Karpas-422 (cell line): ENCODE results near the gene MZT2B. TPM values are rescaled to one million over a fixed set of nuclear protein-coding genes. Genes with fewer than 3 reads are reported as not detected.
A peak's percentile ranks its signal among the peaks of the same experiment; 100 is the strongest.
"Not testable (repeated sequence)": the region's sequence is repeated elsewhere in the genome, so short reads cannot be mapped to it uniquely, and the experiment has no call there.

ENCODE experiments used
- DNase-seq: peaks from one replicate; pipeline ENCODE4 v3.0.0-alpha.2; 2015
- H2AFZ ChIP-seq: fragments of 200-600 bp; sonication (generic); 2 replicates; pipeline ENCODE4 v1.6.1; 2014; ENCODE audit warnings: antibody characterized with exemption, low read length, mixed read lengths
- H3K27ac ChIP-seq: fragments of 200-600 bp; sonication (generic); 2 replicates; pipeline ENCODE4 v1.5.1; 2014; ENCODE audit warnings: mild to moderate bottlenecking, low read length, moderate library complexity
- H3K27me3 ChIP-seq: fragments of 200-600 bp; sonication (generic); 2 replicates; pipeline ENCODE4 v1.6.1; 2014; ENCODE audit warnings: low read length, mixed read lengths
- H3K36me3 ChIP-seq: fragments of 200-600 bp; sonication (generic); 2 replicates; pipeline ENCODE4 v1.6.1; 2014; ENCODE audit warnings: low read length, mixed read lengths; ENCODE audit not compliant: insufficient read depth
- H3K4me1 ChIP-seq: fragments of 200-600 bp; sonication (generic); 2 replicates; pipeline ENCODE4 v1.6.1; 2014; ENCODE audit warnings: mild to moderate bottlenecking, low read length, mixed read lengths
- H3K4me2 ChIP-seq: fragments of 200-600 bp; sonication (generic); 2 replicates; pipeline ENCODE4 v1.6.1; 2014; ENCODE audit warnings: low read length, low read depth, mild to moderate bottlenecking; ENCODE audit not compliant: poor library complexity, severe bottlenecking
- H3K4me3 ChIP-seq: fragments of 200-600 bp; sonication (generic); 2 replicates; pipeline ENCODE4 v1.5.1; 2014; ENCODE audit warnings: mild to moderate bottlenecking, antibody characterized with exemption, low read length, mixed read lengths
- H3K79me2 ChIP-seq: fragments of 200-600 bp; sonication (generic); 2 replicates; pipeline ENCODE4 v1.6.1; 2014; ENCODE audit warnings: mild to moderate bottlenecking, low read length, mixed read lengths
- H3K9ac ChIP-seq: fragments of 200-600 bp; sonication (generic); 2 replicates; pipeline ENCODE4 v1.6.0; 2014; ENCODE audit warnings: low read length
- H3K9me2 ChIP-seq: fragments of 200-600 bp; sonication (generic), shearing (Covaris generic); replicated peaks from 2 replicates; pipeline ENCODE4 v1.6.0; 2014; ENCODE audit warnings: mild to moderate bottlenecking, low read length, moderate library complexity; ENCODE audit not compliant: insufficient read depth
- H3K9me3 ChIP-seq: fragments of 300-700, 200-600 bp; sonication (generic); 2 replicates; pipeline ENCODE4 v1.6.1; 2014; ENCODE audit warnings: low read length, mixed read lengths
- H4K20me1 ChIP-seq: fragments of 200-600 bp; sonication (generic); 2 replicates; pipeline ENCODE4 v1.6.1; 2014; ENCODE audit warnings: mild to moderate bottlenecking, antibody characterized with exemption, low read length, low read depth; ENCODE audit not compliant: insufficient read depth
- total RNA-seq: library from RNA; depleted of rRNA; stranded (reverse); fragments of >200 nt; shearing (Covaris generic); gene quantifications from 2 replicates; pipeline ENCODE4 v1.2.3, GENCODE V29; 2014; ENCODE audit warnings: low replicate concordance; rRNA removed

MZT2B gene, protein sequence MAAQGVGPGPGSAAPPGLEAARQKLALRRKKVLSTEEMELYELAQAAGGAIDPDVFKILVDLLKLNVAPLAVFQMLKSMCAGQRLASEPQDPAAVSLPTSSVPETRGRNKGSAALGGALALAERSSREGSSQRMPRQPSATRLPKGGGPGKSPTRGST
- total RNA-seq = 190 and 395 TPM in 2 replicates

DNA sequence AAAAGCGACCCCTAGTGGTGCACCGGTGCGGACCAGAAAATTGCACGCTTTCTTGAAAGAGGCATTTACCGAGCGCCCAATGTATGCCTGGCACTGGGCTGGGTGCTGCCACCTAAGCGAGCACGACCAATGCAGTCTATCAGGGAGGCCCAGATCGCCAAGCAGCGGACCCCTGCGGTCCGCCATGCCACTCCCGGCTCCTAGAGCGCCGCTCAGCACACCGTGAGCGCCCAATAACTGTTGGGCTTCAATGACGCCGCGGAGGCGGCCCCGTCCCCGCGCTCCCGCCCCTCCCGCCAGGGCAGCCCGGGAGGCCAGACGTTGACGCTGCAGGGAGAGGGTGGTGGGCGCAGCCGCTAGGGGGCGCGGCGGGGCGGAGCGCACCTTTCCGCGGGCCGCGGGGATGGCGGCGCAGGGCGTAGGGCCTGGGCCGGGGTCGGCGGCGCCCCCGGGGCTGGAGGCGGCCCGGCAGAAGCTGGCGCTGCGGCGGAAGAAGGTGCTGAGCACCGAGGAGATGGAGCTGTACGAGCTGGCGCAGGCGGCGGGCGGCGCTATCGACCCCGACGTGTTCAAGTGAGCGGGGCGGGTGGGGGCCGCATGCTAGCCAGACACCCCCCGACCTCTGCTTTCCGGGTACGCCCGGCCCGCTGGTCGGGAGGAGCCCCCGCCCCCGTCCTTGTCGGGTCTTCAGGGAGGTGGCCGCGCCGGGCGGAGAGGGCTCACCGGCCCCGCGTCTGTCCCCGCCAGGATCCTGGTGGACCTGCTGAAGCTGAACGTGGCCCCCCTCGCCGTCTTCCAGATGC is at the start of gene MZT2B:
Gene MZT2B (plus strand): TSS at position 383 of the 803 bp plus-strand sequence. CDS start 21 bp downstream, at position 404.
- DNase-seq = peak; percentile 97
- peak within 1 kb of the TSS; percentile 90 for H3K4me2 ChIP-seq
- 0 out of 2 replicates have a peak, but pooled peaks cover 12% of the 10 kb centered on the region for H4K20me1 ChIP-seq
- not testable (repeated sequence) for H3K9me2 ChIP-seq, H3K36me3 ChIP-seq, H3K9me3 ChIP-seq, H3K27me3 ChIP-seq
- peak within 1 kb of the TSS; percentile 77 for H3K27ac ChIP-seq
- H3K4me1 ChIP-seq = peaks cover 17% of the 10 kb centered on the region
- peak within 1 kb of the TSS; percentile 62; the same call in 1 of the 2 replicates for H2AFZ ChIP-seq
- peak within 1 kb of the TSS; percentile 93 for H3K9ac ChIP-seq
- peak within 1 kb of the TSS; percentile 99 for H3K4me3 ChIP-seq
- H3K79me2 ChIP-seq = peaks cover 59% of the 10 kb centered on the region

DNA sequence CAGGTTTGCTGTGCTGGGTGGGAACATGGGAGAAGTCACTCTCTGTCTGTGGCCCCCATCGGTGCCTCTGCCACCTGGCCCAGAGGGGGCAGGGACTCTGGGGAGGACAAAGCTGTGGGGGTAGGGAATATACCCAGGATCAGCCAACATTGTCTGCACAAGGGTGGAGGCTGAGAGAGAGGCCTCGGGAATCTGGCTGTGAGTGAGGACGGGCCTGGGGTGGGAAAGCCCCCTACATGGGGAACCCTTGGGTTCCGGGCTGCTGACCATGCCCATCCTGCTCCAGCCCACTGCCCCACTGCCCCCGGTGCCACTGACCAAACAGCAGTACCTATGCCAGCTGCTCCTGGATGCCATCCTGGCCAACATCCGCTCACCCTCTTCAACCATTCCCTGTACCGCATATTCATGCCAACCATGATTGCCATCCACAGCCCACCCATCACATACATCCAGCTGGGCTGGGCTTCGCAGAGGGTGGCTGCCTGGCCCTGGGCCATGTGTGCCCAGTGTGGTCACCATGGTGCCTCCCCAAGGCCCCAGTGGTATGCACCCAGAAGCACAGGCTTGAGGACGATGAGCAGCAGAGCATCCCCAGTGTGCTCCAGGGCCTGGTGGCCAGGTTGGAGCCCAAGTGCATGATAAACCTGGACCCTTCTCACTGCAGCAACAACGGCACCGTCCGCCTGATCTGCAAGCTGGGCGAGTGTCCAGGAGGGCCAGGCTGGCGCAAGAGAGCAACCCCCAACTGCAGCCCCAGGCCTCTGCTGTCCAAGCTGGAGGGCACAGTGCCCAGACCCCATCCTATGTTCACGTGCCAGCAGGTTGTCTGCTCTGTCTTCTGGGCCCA is 46.1 kb upstream of the MZT2B start:
- H3K9me2 ChIP-seq = no peaks in the 10 kb centered on the region
- H3K4me1 ChIP-seq = no peaks in the 10 kb centered on the region
- H3K27me3 ChIP-seq = no peaks in the 10 kb centered on the region
- H3K36me3 ChIP-seq = no peaks in the 10 kb centered on the region
- H3K79me2 ChIP-seq = no peaks in the 10 kb centered on the region
- H2AFZ ChIP-seq = no peak overlapping the region
- no peak for DNase-seq
- H3K27ac ChIP-seq = no peak overlapping the region
- H3K4me3 ChIP-seq = no peak overlapping the region
- no peaks in the 10 kb centered on the region for H3K9me3 ChIP-seq
- H4K20me1 ChIP-seq = no peaks in the 10 kb centered on the region
- no peak overlapping the region for H3K4me2 ChIP-seq
- H3K9ac ChIP-seq = no peak overlapping the region

DNA sequence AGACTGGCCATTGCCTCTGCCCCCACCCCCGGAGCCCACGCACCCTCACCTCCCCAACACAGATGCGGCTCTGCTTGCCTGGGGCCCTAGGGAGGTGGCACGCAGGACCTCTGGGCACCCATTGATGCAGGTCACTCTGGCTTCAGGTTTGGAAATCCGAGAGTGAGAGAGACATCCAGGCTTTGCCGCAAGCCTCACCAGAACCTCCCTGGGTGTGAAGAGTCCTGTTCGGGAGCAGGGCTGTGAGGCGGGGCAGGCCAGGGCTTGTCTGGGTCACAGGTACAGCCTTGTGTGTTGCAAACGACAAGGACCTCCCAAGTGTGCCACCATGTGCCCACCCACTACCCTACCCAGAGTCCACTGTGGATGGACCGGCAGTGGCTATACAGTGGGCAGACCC is 45.5 kb upstream of the MZT2B start:
- not testable (repeated sequence) for H3K4me2 ChIP-seq, H3K4me3 ChIP-seq, H3K9me3 ChIP-seq, H3K27me3 ChIP-seq, H4K20me1 ChIP-seq, H3K4me1 ChIP-seq, H3K9me2 ChIP-seq, H3K9ac ChIP-seq, H3K79me2 ChIP-seq, H3K27ac ChIP-seq, DNase-seq, H3K36me3 ChIP-seq, H2AFZ ChIP-seq

DNA sequence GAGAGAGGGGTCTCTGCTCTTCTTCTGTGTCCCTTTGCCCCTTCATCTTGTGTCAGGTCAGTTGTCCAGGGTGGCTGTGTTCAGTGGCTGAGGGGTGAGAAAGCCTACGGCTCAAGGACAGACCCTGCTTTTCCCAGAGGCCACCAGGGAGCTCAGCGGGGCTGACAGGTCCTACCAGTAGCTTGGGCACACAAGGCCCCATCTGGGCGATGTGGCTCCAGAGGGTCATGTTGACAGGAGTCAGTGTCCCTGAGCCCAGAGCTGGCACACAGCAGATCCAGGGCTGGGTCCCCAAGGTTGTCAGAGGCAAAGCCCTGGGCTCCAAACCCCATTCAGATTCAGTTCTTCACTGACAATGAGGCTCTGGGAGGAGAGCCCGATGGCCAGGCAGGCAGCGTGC is 44.9 kb upstream of the MZT2B start:
- not testable (repeated sequence) for H4K20me1 ChIP-seq, H2AFZ ChIP-seq, H3K4me2 ChIP-seq, H3K36me3 ChIP-seq, H3K79me2 ChIP-seq, H3K9me3 ChIP-seq, H3K9me2 ChIP-seq, H3K27ac ChIP-seq, H3K4me3 ChIP-seq, H3K27me3 ChIP-seq, DNase-seq, H3K4me1 ChIP-seq, H3K9ac ChIP-seq

DNA sequence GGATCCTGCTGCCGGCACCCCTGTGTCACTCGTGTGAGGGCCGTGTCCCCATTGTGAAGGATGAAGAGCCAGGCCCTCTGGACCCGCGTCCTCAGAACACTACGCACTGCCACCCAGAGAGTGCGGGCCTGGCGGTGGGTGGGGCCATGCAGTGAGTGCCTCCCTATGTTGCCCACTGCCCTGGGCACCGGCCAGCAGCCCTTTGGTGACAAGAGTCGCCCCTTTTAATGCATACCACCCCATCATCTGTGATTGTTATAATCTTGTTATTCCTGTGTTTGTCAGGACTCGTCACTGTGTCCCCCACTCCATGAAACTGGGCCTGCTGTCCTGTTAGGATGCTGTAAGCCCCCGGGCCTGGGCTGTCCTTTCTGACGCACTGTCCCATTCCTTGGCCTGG is 43.7 kb upstream of the MZT2B start:
- H3K9me2 ChIP-seq, H3K27ac ChIP-seq, H3K9ac ChIP-seq, H4K20me1 ChIP-seq, H2AFZ ChIP-seq, DNase-seq, H3K36me3 ChIP-seq, H3K4me2 ChIP-seq, H3K9me3 ChIP-seq, H3K27me3 ChIP-seq, H3K4me1 ChIP-seq, H3K4me3 ChIP-seq, H3K79me2 ChIP-seq: not testable (repeated sequence)

DNA sequence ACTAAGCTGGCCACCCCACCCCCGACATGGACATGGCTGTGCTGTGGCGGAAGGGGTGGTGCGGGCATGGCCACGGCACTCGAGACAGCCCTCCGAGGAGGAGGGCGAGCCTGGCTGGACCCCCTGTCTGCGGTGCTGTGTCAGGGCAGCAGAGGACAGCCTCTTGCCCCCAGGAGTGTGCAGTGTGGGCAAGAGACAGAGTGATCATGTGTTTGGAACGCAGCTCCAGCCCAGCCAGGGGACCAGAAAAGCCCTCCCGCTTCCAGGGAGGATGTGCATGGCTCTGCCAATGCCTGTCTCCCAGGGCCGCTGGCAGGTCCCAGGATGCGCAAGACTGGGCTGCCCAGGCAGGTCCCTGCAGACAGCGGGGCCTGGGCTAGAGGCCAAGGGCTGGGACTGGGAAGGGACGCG is 43.2 kb upstream of the MZT2B start:
- not testable (repeated sequence) for DNase-seq, H3K9me3 ChIP-seq, H3K4me3 ChIP-seq, H3K27ac ChIP-seq, H3K79me2 ChIP-seq, H3K9me2 ChIP-seq, H3K9ac ChIP-seq, H4K20me1 ChIP-seq, H3K4me2 ChIP-seq, H3K36me3 ChIP-seq, H3K4me1 ChIP-seq, H2AFZ ChIP-seq, H3K27me3 ChIP-seq

DNA sequence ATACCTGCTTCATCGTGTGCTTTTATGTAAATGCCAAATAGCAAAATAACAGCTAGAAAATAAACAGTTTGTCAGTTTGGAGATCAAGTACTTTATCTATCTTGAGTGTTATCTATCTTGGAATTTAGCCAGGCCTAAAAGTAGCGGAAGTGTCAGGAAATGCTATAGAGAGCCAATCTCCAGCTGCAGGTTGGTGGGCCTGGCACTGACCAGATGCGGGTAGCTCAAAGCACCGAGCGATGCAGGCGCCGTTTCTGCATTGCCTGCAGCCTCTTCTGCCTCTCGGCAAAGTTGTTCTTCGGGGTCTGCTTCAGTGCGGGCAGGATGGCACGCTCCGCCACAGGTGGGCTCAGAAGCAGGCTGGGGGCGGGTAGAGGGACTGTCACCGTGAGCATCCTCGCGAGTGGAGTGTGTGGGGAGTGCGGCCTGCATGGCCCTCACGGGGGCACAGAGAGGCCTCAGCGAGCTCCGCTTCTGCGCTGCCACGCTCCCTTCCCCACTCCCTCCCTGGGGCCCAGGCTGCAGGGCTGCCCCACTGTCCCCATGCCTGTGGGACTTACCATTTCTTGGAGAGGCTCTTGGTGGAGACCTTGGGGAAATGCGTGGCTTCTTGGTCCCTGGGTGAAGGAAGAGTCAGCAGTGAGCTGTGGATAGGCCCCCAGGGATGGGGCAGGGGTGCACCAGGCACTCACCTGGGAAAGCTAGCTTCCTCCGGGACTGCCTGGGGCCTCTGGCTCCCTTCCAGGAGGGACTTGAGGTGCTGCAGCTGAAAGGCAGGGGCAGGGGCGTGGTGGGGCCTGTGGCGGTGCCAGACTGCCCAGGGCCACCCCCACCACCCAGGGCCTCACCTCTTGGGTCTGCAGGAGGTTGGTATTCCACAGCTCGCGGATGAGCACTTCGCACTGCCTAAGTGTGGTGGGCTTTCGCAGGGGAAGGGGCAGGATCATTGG is 42.5 kb upstream of the MZT2B start:
- not testable (repeated sequence) for H3K79me2 ChIP-seq, H3K36me3 ChIP-seq, H3K4me2 ChIP-seq, H3K27me3 ChIP-seq, H4K20me1 ChIP-seq, H3K9me3 ChIP-seq, H3K4me1 ChIP-seq, H3K9ac ChIP-seq, DNase-seq, H3K9me2 ChIP-seq, H3K4me3 ChIP-seq, H2AFZ ChIP-seq, H3K27ac ChIP-seq
